ENCODE results near the gene TUBB1.

TUBB1 gene

GRCh38 chr20:58986968-58987517 is 32.2 kb upstream of the TUBB1 start:
- DNase-seq (ENCODE audit: low read depth) = no peak
- TF ChIP-seq MAX (IDR thresholded peaks at IDR 0.05; ENCODE audit: low read depth, low read length) (no peak), MYC (IDR thresholded peaks at IDR 0.05; ENCODE audit: low read depth, low read length) (no peak), POLR2A (IDR thresholded peaks at IDR 0.05; ENCODE audit: extremely low read depth, insufficient read length) (no peak), CTCF (IDR thresholded peaks at IDR 0.05; ENCODE audit: low read depth, low read length) (no peak)
- H3K4me3 ChIP-seq (ENCODE audit: low read depth, low read length) = no peak overlapping the region

GRCh38 chr20:58987790-58988564 is 31.3 kb upstream of the TUBB1 start:
- no peak overlapping the region for H3K4me3 ChIP-seq (ENCODE audit: low read depth, low read length)
- DNase-seq (ENCODE audit: low read depth) = no peak
- TF ChIP-seq POLR2A (IDR thresholded peaks at IDR 0.05; ENCODE audit: extremely low read depth, insufficient read length) (no peak), MYC (IDR thresholded peaks at IDR 0.05; ENCODE audit: low read depth, low read length) (no peak), CTCF (IDR thresholded peaks at IDR 0.05; ENCODE audit: low read depth, low read length) (no peak), MAX (IDR thresholded peaks at IDR 0.05; ENCODE audit: low read depth, low read length) (no peak)

- no peak for TF ChIP-seq MYC (IDR thresholded peaks at IDR 0.05; ENCODE audit: low read depth, low read length)
- TF ChIP-seq CTCF (IDR thresholded peaks at IDR 0.05; ENCODE audit: low read depth, low read length) = no peak
- TF ChIP-seq MAX (IDR thresholded peaks at IDR 0.05; ENCODE audit: low read depth, low read length) = no peak
- TF ChIP-seq POLR2A (IDR thresholded peaks at IDR 0.05; ENCODE audit: extremely low read depth, insufficient read length) = no peak
- no peak overlapping the region for H3K4me3 ChIP-seq (ENCODE audit: low read depth, low read length)
- no peak for DNase-seq (ENCODE audit: low read depth)
Measured at GRCh38 chr20:58988565-58988882, 30.7 kb upstream of the TUBB1 start.

GRCh38 chr20:58989196-58989595 is 30.0 kb upstream of the TUBB1 start:
- no peak overlapping the region for H3K4me3 ChIP-seq (ENCODE audit: low read depth, low read length)
- DNase-seq (ENCODE audit: low read depth) = no peak
- no peak for TF ChIP-seq MAX (IDR thresholded peaks at IDR 0.05; ENCODE audit: low read depth, low read length)
- no peak for TF ChIP-seq MYC (IDR thresholded peaks at IDR 0.05; ENCODE audit: low read depth, low read length)

GRCh38 chr20:58990651-58991445 is 28.4 kb upstream of the TUBB1 start:
- TF ChIP-seq MYC (IDR thresholded peaks at IDR 0.05; ENCODE audit: low read depth, low read length) (no peak), CTCF (IDR thresholded peaks at IDR 0.05; ENCODE audit: low read depth, low read length) (no peak), POLR2A (IDR thresholded peaks at IDR 0.05; ENCODE audit: extremely low read depth, insufficient read length) (no peak), MAX (IDR thresholded peaks at IDR 0.05; ENCODE audit: low read depth, low read length) (no peak)
- H3K4me3 ChIP-seq (ENCODE audit: low read depth, low read length) = no peak overlapping the region
- no peak for DNase-seq (ENCODE audit: low read depth)

- H3K4me3 ChIP-seq (ENCODE audit: low read depth, low read length) = no peak overlapping the region
- no peak for DNase-seq (ENCODE audit: low read depth)
- TF ChIP-seq MAX (IDR thresholded peaks at IDR 0.05; ENCODE audit: low read depth, low read length) (no peak), POLR2A (IDR thresholded peaks at IDR 0.05; ENCODE audit: extremely low read depth, insufficient read length) (no peak), MYC (IDR thresholded peaks at IDR 0.05; ENCODE audit: low read depth, low read length) (no peak), CTCF (IDR thresholded peaks at IDR 0.05; ENCODE audit: low read depth, low read length) (no peak)
Measured at GRCh38 chr20:58991715-58992114, 27.5 kb upstream of the TUBB1 start.

All from NB4 (cell line).